Stimulated activated CD4-positive, alpha-beta T cell treated with anti-CD3 and anti-CD28 coated beads, TNF-alpha, amount 100 ng/mL, for 4 hours (primary cell): ENCODE data around the gene NAA40.
A peak's percentile ranks its signal among the peaks of the same experiment; 100 is the strongest.

Experiments
- DNase-seq, 3 experiments: peaks; one replicate each; pipeline ENCODE4 v3.0.0-alpha.2; 2020; ENCODE audit warnings: low read depth in 3 of 3

Gene NAA40

DNA sequence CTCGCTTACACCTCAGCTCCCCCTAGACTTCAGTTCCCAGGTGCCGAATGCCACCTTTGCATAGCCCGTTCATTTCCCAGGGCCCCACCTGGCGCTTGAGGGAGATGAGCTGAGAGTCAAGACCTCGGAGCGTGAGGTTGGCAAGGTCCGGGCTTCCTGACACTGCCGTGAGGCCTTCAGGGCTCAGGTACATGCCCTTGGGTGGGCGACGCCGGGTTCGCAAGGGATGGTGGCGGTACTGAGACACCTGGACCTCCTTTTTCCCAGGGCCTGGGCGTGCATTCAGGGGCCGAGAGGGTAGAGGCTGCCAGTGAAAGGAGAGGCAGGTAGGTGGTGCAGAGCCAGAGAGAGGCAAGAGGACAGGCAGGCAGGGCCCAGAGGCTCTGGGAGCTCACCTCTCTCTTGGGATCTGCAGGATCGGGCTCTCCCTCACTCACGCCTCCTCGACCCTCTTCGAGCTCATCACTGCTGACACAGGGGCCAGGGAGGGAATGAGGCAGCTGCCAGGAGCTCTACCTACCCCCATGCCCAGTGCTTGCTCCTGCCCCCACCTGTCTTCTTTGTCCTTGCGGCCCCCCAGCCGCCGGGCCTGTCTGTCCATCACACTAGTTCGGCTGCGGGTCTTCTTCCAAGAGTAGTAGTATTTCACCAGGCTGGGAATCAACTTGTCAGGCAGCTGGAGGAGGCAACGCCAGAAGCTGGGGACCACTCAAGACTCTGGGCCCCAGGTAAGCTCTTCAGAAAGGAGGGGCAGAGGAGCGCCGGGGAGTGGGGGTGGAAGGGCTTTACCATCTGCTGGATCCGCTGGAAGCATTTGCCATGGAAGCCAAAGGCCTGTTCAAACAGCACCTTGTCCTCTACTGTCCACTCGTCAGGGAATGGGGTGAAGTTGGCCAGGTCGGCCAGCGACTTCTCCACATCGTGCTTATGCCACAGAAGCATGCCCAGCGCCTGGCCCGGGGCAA is 24.7 kb upstream of the NAA40 start:
- no peak for DNase-seq

DNA sequence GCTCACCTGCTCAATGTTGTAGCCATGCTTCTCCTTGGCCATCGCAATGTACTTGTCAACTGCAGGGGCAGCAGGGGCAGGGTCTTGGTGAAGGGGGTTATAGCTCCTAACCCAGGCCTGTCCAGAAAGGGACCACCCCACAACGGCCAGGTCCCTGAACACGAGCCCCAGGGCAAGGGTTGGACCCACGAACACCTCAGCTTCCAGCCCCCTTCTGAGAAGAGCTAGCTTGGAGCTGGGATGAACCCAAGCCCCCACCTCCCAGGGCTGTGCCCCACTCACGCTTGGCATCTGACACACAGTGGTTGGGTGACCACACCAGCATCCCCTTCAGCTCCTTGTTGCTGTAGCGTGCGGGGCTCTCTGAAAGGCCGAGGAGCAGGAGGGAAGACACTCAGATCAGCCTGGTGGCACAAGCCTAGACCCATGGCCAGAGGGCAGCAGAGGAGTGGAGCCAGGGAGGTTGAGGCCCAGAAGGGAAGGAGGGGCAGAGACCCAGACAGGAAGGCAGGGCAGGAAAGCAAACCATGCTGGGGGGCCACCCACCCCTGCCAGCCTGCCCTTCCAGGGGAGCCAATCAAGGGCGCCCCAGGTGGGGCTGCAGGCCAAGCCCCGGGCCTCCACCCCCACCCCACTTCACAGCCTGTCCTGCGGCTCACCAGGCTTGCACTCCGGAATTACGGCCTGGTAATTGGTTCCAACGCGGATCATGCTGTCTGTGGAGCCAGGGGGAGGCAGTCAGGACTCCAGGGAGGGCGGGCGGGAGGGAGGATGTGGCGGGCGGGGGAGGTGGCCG is 23.7 kb upstream of the NAA40 start:
- no peak for DNase-seq

DNA sequence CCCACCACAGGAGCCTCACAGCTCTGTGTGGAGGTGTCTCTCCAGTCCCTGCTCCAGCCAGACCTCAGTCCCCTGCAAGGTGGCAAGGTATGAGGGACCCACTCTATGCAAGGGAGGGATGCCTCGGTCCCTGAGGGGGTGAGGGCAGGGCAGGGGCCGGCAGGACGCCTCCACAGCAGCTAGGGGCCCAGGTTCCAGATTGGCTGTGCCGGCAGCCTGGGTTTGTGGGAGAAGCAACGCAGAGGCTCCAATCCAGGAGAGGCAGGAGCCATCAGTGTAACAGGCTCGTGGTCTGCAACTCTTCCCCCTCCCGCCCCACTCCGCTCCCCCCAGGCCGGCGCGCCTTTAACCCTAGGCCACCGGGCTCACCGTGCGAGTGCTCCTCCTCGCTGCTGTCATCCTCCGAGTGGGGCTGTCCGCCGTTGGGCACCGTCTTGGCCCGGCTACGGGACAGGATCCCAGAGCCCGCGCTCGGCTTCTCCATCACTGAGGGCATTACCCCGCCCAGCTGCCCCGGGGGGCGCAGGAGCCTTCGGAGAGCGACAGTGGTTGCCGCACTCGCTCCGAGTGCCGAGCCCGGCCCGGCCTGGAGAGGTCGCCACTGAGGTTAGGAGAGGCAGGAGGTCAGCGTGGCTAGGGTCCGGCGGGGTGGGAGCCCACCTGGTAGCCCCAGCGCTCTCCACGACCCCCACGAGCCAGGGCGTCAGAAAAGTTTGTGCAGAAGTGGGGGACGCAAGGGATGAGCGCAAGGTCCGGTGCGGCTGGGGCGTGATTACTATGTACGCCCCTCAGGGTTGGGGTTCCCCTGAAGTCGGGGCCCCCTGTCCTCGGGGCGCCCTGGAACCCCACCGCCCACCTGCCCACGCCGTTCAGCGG is 22.6 kb upstream of the NAA40 start:
- DNase-seq: no peak

- peak; percentile 34 to 50 (median 47) for DNase-seq
Observed at GRCh38 chr11:63916837-63917691, 21.7 kb upstream of the NAA40 start, which contains the start of gene RCOR2. Gene RCOR2, minus strand, starts transcription at chr11:63917164. Its CDS starts 708 bp downstream, at chr11:63916456.

- DNase-seq: no peak
Observed at GRCh38 chr11:63917692-63918506, 20.9 kb upstream of the NAA40 start.

DNA sequence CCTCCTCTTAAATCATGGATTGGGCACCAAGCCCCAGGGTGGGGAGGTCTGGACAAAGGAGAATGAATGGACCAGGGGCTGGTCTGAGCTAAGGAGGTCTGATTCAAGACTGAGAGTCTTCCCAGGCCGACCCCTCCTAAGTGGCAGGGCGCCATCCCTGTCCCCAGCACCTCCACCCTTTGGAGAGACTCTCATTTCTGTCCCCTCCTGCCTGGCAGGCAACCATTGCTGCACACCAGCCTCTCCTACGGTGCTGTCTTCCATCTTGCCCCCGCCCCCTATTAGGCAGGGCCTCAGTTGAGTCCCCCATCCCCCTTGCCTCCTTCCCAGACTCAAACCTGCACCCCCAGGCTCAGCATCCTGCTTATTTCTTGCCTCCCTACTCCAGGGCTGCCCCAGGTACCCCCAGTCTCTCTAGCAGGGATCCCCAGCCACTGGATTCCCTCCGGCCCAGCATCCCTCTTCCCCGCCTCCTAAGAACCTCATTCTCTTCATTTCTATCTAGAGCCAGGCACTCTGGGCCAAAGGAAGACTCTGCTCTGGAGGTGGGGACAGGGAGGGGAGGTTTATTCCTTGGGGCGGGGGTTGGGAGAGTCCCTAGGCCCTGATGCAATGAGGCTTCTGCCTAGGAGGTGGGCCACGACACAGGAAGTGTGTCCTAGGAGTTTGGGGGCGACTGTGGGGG is 20.2 kb upstream of the NAA40 start:
- no peak for DNase-seq

GRCh38 chr11:63919267-63920125 is 19.3 kb upstream of the NAA40 start:
- DNase-seq: no peak

DNA sequence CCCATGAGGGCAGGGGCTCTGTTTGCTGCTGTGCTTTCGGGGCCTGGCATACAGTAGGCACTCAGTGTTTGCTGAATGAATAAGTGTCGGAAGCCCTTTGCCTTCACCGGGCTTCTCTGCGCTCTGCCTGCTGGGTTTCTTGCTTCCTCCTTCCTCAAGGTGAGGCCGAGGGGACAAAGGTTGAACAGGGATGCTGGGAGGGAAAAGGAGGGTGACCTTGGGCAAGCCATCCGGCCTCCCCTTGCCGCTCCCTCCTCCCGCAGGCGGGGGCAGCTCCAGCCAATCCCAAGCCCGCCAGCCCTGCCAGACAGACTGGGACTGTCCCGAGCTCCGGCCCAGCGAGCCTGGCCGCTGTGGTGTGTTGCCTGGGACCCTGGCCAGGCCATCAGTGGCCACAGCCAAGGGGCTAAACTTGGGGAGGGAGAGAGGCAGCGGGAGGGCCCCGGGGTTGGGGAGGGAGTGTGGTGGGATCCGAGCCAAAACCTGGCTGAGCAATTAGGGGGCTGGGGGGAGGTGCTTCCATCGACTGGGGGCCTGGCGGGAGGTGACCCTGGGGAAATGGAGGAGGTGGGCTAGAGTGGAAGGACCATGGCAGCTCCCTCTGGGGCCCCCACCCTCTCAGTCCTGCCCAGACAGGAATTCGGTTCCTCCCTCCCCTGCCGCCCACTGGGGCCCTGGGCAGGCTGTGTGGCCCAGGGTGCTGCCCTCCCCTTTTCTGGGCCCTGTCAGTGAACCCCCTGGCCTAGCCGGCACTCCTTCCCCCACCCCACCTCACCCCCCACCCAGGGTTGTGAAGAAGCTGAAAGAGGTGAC is 18.5 kb upstream of the NAA40 start:
- no peak for DNase-seq

DNA sequence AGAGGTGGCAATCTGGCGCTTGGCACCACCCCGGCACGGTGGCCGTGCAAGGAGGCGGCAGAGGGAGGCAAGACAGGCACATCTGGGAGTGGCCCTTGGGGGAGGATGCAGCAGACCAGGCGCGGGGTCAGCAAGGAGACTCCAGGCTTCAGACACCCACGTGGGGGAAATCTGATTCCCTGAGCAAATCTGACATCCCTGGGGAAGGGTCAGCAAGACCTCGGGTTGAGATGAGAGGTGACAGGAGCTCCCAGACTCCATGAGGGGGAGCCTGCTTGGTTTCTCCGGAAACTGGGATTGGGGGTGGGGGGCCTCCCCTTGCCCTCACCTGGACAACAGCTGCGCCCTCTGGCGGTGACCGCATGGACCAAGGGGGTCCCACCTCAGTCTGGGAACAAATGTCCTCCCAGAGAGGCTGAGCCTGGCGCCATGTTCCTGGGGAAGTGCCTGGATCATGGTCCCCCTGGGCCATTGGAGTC is 17.8 kb upstream of the NAA40 start:
- no peak for DNase-seq

GRCh38 chr11:63922673-63923192 is 16.1 kb upstream of the NAA40 start:
- DNase-seq: no peak

- DNase-seq: no peak
Observed at GRCh38 chr11:63923319-63923718, 15.5 kb upstream of the NAA40 start.

DNA sequence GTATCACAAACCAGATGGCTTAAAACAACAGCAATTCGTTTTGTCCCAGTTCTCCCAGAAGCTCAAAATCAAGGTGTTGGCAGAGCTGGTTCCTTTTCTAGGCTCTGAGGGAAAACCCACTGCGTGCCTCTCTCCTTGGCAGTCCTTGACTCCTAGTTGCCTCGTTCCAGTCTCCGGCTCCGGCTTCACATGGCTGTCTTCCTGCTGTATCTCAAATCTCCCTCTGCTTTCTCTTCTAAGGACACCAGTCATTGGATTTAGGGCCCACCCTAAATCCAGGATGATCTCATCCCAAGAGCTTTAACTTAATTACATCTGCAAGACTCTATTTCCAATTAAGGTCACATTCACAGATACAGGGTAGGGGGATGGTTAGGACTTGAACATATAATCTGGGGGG is 9.2 kb upstream of the NAA40 start:
- no peak for DNase-seq

- no peak for DNase-seq
Observed at GRCh38 chr11:63931045-63931444, 7.8 kb upstream of the NAA40 start.

DNA sequence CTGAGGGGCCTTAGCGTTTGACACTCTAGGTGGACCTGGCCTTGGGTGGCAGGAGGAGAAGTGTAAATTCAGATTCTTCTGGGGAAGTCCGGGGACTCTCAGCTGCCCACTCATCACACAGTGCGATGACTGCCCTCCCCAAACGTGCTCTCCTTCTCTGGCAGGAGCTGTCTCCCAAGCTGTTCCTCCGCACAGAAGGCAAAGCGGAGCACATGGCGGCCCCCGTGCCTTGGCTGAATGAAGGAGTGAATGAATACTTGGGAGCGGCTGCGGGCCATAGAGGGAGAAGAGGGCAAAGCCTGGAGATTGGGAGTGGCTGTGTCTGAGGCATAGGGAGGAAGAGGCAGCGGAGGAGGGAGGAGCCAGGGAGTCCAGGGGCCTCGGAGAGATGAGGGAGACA is 6.9 kb upstream of the NAA40 start:
- DNase-seq: no peak

DNA sequence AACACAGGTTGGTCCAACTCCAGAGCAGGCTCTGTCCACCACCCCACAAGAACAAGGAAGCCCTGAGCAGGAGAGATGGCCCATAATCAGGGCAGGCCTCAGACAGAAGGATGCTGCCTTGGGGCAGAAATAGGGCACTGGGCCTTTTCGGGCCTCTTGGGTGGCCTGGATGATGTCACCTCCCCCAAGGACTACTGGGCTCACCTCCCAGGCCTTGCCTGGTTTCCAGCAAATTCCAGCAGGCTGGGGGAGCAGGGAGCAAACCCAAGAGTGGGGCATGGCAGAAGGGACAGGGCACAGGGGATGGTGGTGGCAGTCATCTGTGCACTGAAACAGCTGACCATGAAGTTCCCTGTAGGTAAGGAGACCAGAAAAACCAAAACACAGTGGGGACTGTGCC is 5.3 kb upstream of the NAA40 start:
- no peak for DNase-seq

- no peak for DNase-seq
Observed at GRCh38 chr11:63937713-63938478, 906 bp upstream of the NAA40 start.
